ENCODE measurements around the gene NLGN4X.

NLGN4X gene

GRCh38 chrX:5842601-5843000 is 386.1 kb downstream of the NLGN4X start:
- DNase-seq, result no peak

All from NCI-H1105 (cell line).